ENCODE results near the gene TMEM209.
"Not testable (repeated sequence)": the region's sequence is repeated elsewhere in the genome, so short reads cannot be mapped to it uniquely, and the experiment has no call there.

The TMEM209 gene

DNA sequence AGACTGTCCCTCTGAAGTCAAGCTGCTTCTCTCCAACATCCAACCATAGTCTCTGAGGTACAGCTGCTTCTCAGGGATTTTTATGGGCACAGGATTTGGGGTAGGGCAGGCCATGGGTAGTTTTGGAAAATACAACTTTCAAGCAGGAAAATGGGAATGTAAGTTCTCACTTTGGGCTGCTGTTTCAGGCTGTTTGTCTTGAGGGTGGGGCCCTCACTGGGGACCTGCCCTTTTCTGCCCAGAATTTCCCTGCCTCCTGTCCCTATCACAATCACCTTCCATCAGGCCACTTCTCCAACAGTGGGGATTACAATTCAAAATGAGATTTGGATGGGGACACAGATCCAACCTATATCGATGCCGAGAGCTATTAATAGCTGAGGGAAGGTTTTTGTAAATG, 27.0 kb upstream of the TMEM209 start:
- no peak overlapping the region for H3K4me3 ChIP-seq (replicated peaks; ENCODE audit: insufficient read depth, low read length)
- H3K27me3 ChIP-seq (ENCODE audit: insufficient read depth, poor library complexity, severe bottlenecking): no peaks in the 10 kb centered on the region
- TF ChIP-seq SPI1 (IDR thresholded peaks at IDR 0.05; ENCODE audit: borderline replicate concordance, low read depth) (no peak), GABPA (IDR thresholded peaks at IDR 0.05; ENCODE audit: low read depth) (no peak), POLR2AphosphoS5 (IDR thresholded peaks at IDR 0.05; ENCODE audit: low read depth) (no peak), CTCF (IDR thresholded peaks at IDR 0.05; ENCODE audit: insufficient read depth, low read length) (no peak)
- TF ChIP-seq, protein P1, sequence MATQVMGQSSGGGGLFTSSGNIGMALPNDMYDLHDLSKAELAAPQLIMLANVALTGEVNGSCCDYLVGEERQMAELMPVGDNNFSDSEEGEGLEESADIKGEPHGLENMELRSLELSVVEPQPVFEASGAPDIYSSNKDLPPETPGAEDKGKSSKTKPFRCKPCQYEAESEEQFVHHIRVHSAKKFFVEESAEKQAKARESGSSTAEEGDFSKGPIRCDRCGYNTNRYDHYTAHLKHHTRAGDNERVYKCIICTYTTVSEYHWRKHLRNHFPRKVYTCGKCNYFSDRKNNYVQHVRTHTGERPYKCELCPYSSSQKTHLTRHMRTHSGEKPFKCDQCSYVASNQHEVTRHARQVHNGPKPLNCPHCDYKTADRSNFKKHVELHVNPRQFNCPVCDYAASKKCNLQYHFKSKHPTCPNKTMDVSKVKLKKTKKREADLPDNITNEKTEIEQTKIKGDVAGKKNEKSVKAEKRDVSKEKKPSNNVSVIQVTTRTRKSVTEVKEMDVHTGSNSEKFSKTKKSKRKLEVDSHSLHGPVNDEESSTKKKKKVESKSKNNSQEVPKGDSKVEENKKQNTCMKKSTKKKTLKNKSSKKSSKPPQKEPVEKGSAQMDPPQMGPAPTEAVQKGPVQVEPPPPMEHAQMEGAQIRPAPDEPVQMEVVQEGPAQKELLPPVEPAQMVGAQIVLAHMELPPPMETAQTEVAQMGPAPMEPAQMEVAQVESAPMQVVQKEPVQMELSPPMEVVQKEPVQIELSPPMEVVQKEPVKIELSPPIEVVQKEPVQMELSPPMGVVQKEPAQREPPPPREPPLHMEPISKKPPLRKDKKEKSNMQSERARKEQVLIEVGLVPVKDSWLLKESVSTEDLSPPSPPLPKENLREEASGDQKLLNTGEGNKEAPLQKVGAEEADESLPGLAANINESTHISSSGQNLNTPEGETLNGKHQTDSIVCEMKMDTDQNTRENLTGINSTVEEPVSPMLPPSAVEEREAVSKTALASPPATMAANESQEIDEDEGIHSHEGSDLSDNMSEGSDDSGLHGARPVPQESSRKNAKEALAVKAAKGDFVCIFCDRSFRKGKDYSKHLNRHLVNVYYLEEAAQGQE (IDR thresholded peaks at IDR 0.05; ENCODE audit: insufficient replicate concordance, low read depth): no peak
- DNase-seq (ENCODE audit: low read depth in 1 of 2, low spot score in 1 of 2): no peak
- no peak overlapping the region for H3K27ac ChIP-seq (replicated peaks)

DNA sequence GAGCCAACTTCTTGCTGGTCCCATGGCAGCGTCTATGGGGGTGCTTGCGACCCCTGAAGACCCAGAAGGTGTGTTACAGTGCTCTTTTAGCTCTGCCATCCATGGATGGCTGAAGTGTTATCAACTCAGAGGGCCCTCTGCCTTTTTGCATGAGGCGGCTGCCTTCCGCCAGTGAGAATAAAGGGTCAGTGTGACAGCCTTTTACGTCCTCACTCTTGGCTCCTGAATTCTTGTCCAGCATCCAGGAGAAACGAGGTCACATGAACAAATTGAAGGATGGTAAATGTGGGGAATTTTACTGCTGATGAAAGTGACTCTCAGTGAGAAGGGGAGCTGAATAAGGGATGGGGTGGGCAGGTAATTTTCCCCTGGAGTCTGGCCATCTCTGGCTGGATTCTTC, 26.6 kb upstream of the TMEM209 start:
- H3K27me3 ChIP-seq (ENCODE audit: insufficient read depth, poor library complexity, severe bottlenecking): no peaks in the 10 kb centered on the region
- no peak for TF ChIP-seq CTCF (IDR thresholded peaks at IDR 0.05; ENCODE audit: insufficient read depth, low read length)
- no peak for TF ChIP-seq GABPA (IDR thresholded peaks at IDR 0.05; ENCODE audit: low read depth)
- TF ChIP-seq, protein P1 (IDR thresholded peaks at IDR 0.05; ENCODE audit: insufficient replicate concordance, low read depth): no peak
- no peak for TF ChIP-seq POLR2AphosphoS5 (IDR thresholded peaks at IDR 0.05; ENCODE audit: low read depth)
- TF ChIP-seq SPI1 (IDR thresholded peaks at IDR 0.05; ENCODE audit: borderline replicate concordance, low read depth): no peak
- H3K27ac ChIP-seq (replicated peaks): no peak overlapping the region
- no peak overlapping the region for H3K4me3 ChIP-seq (replicated peaks; ENCODE audit: insufficient read depth, low read length)
- no peak for DNase-seq (ENCODE audit: low read depth in 1 of 2, low spot score in 1 of 2)

- not testable (repeated sequence) for H3K4me3 ChIP-seq (replicated peaks; ENCODE audit: insufficient read depth, low read length); DNase-seq (ENCODE audit: low read depth in 1 of 2, low spot score in 1 of 2); H3K27ac ChIP-seq (replicated peaks); H3K27me3 ChIP-seq (ENCODE audit: insufficient read depth, poor library complexity, severe bottlenecking)
Observed at GRCh38 chr7:130229981-130230380, 24.8 kb upstream of the TMEM209 start.

DNA sequence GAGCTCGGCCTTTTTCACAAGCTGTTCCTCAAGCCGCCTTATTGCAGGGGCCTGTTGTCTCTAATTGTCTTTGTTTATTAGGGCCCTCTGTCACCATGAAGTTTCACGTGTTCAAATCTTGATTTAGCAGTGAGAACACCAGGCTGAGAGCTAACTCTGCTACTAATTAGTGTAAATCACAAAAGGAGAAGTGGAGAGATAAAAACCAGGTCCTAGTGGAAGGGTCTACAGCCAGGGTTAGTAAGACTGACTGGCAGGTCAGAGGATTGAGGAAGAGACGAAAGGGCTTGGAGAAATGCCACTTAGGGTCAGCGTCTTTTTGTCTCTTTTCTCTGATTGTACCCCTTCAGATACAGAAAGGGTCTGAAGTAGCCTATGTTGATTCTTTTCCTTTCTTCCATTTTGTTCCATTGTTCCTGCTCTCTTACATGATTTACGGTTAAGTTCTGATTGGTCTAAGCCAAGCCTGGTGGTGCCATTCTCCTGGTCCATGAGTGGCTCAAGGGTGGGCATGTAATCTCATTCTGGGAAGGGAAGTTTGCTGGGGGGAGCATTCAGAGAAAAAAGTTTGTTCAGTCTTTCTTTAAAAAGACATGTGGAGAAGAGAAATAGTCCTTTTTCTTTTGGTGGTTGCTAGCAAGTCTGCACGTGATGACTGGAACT, 23.8 kb upstream of the TMEM209 start:
- no peaks in the 10 kb centered on the region for H3K27me3 ChIP-seq (ENCODE audit: insufficient read depth, poor library complexity, severe bottlenecking)
- no peak overlapping the region for H3K4me3 ChIP-seq (replicated peaks; ENCODE audit: insufficient read depth, low read length)
- no peak for TF ChIP-seq CTCF (IDR thresholded peaks at IDR 0.05; ENCODE audit: insufficient read depth, low read length)
- peak; percentile 63; the same call in 1 of the 2 replicates for TF ChIP-seq SPI1 (IDR thresholded peaks at IDR 0.05; ENCODE audit: borderline replicate concordance, low read depth)
- no peak overlapping the region for H3K27ac ChIP-seq (replicated peaks)
- DNase-seq (ENCODE audit: low read depth in 1 of 2, low spot score in 1 of 2): no peak

Measured in HL-60 (cell line).